ENCODE results near the gene RCN1.

GRCh38 chr11:32069361-32070058 lies 21.4 kb upstream of the RCN1 start:
- TF ChIP-seq CTCF (IDR thresholded peaks at IDR 0.05; ENCODE audit: low read depth, low read length) = no peak
- TF ChIP-seq EZH2phosphoT487 (IDR thresholded peaks at IDR 0.05; ENCODE audit: low read depth) = no peak

All from OCI-LY3 (cell line).